Progenitor cell of endocrine pancreas (in vitro differentiated cells): ENCODE results near the gene CAPN5. TPM values are rescaled to one million over a fixed set of nuclear protein-coding genes. Genes with fewer than 3 reads are reported as not detected.
A peak's percentile ranks its signal among the peaks of the same experiment; 100 is the strongest.
"Not testable (repeated sequence)": the region's sequence is repeated elsewhere in the genome, so short reads cannot be mapped to it uniquely, and the experiment has no call there.

Experiments used
- DNase-seq: peaks from one replicate; pipeline ENCODE4 v3.0.0; 2021; ENCODE audit warnings: low spot score; ENCODE audit not compliant: unreplicated experiment
- H3K27ac Mint-ChIP-seq: 2 replicates; pipeline ENCODE4 v1.8.0; 2021; ENCODE audit warnings: mild to moderate bottlenecking, moderate library complexity, mixed read lengths
- H3K27me3 Mint-ChIP-seq: 2 replicates; pipeline ENCODE4 v1.8.0; 2021; ENCODE audit warnings: mixed read lengths
- H3K36me3 Mint-ChIP-seq: 2 replicates; pipeline ENCODE4 v1.8.0; 2022; ENCODE audit warnings: mixed read lengths; ENCODE audit not compliant: insufficient read depth
- H3K4me1 Mint-ChIP-seq: 2 replicates; pipeline ENCODE4 v1.8.0; 2021; ENCODE audit warnings: low read depth, mixed read lengths
- H3K4me3 Mint-ChIP-seq: 2 replicates; pipeline ENCODE4 v1.8.0; 2021; ENCODE audit warnings: low read depth, mild to moderate bottlenecking, moderate library complexity, mixed read lengths
- H3K9me3 Mint-ChIP-seq: 2 replicates; pipeline ENCODE4 v1.8.0; 2021; ENCODE audit warnings: low read depth, mixed read lengths
- CTCF ChIP-seq: fragments of 200-600 bp; sonication (generic); IDR thresholded peaks from one replicate; pipeline ENCODE4 v1.5.0; 2021; ENCODE audit warnings: antibody characterized with exemption, mild to moderate bottlenecking; ENCODE audit not compliant: unreplicated experiment
- long read RNA-seq: library from polyadenylated mRNA; unstranded; transcript quantifications from one replicate; pipeline ENCODE4 v2.0.0, GENCODE V29; 2020
- total RNA-seq: library from RNA; stranded (reverse); gene quantifications from 2 replicates; pipeline ENCODE4 v1.2.1, GENCODE V29; 2021

The CAPN5 gene
- total RNA-seq = 9.5 and 10.9 TPM in 2 replicates
- long read RNA-seq, full-length matches to known transcripts = 2 of 3 reads
- long read RNA-seq, partial matches to known transcripts = 0 of 3 reads
- long read RNA-seq, other reads (novel, unspliced or antisense) = 1 of 3 reads

GRCh38 chr11:77066229-77067042 lies at the start of gene CAPN5:
Gene CAPN5 (plus strand): TSS chr11:77066971. CDS start chr11:77084887, 17,916 bp downstream.
- Mint-ChIP-seq H3K27ac (peak within 1 kb of the TSS; percentile 89), H3K36me3 (no peaks in the 10 kb centered on the region), H3K9me3 (no peaks in the 10 kb centered on the region), H3K27me3 (peaks cover 24% of the 10 kb centered on the region), H3K4me3 (peak within 1 kb of the TSS; percentile 76), H3K4me1 (peaks cover 13% of the 10 kb centered on the region)
- TF ChIP-seq CTCF = peak; percentile 50
- peak; percentile 95 for DNase-seq

GRCh38 chr11:77018396-77018924 lies 48.3 kb upstream of the CAPN5 start:
- not testable (repeated sequence) for H3K4me3 Mint-ChIP-seq, H3K27ac Mint-ChIP-seq, H3K27me3 Mint-ChIP-seq, H3K9me3 Mint-ChIP-seq, DNase-seq
- Mint-ChIP-seq H3K36me3 (peaks cover 15% of the 10 kb centered on the region), H3K4me1 (peaks cover 14% of the 10 kb centered on the region)

GRCh38 chr11:77019976-77020595 lies 46.7 kb upstream of the CAPN5 start:
- H3K27me3 Mint-ChIP-seq = no peaks in the 10 kb centered on the region
- H3K27ac Mint-ChIP-seq = peak overlapping the region; percentile 3
- TF ChIP-seq CTCF = no peak
- H3K4me3 Mint-ChIP-seq = no peak overlapping the region
- peaks cover 14% of the 10 kb centered on the region for H3K4me1 Mint-ChIP-seq
- DNase-seq = no peak
- no peaks in the 10 kb centered on the region for H3K9me3 Mint-ChIP-seq
- H3K36me3 Mint-ChIP-seq = peaks cover 15% of the 10 kb centered on the region

- H3K4me3 Mint-ChIP-seq = no peak overlapping the region
- TF ChIP-seq CTCF = no peak
- peaks cover 15% of the 10 kb centered on the region for H3K36me3 Mint-ChIP-seq
- H3K9me3 Mint-ChIP-seq = no peaks in the 10 kb centered on the region
- peaks cover 11% of the 10 kb centered on the region for H3K4me1 Mint-ChIP-seq
- DNase-seq = no peak
- H3K27ac Mint-ChIP-seq = no peak overlapping the region
- no peaks in the 10 kb centered on the region for H3K27me3 Mint-ChIP-seq
Observed at GRCh38 chr11:77020734-77021133, 46.0 kb upstream of the CAPN5 start.

GRCh38 chr11:77024745-77025144 lies 42.0 kb upstream of the CAPN5 start:
- TF ChIP-seq CTCF = no peak
- no peak overlapping the region for H3K4me3 Mint-ChIP-seq
- DNase-seq = no peak
- peaks cover 16% of the 10 kb centered on the region for H3K27me3 Mint-ChIP-seq
- peaks cover 7% of the 10 kb centered on the region for H3K36me3 Mint-ChIP-seq
- H3K9me3 Mint-ChIP-seq = no peaks in the 10 kb centered on the region
- no peak overlapping the region for H3K27ac Mint-ChIP-seq
- peaks cover 14% of the 10 kb centered on the region for H3K4me1 Mint-ChIP-seq
